ENCODE measurements around the gene RSPRY1. TPM values are rescaled to one million over a fixed set of nuclear protein-coding genes. Genes with fewer than 3 reads are reported as not detected.

Gene RSPRY1
- polyA plus RNA-seq, 2 of the 4 experiments (the other 2 are of a cell fraction): 32.2 to 50.0 TPM

- FAIRE-seq: no peak
- no peak for ATAC-seq
- no peaks in the 10 kb centered on the region for H3K9me3 ChIP-seq
- no peak overlapping the region for H3K4me3 ChIP-seq
- 93% methylated on average over 5 of the region's 5 CpGs for WGBS (ENCODE audit: missing lambda C conversion rate)
- H3K27ac ChIP-seq: no peak overlapping the region
- TF ChIP-seq JUNB (IDR thresholded peaks at IDR 0.05): no peak
- no peak for TF ChIP-seq RNF2 (IDR thresholded peaks at IDR 0.05; ENCODE audit: borderline replicate concordance, low read depth)
- no peak for TF ChIP-seq ZNF302 (CRISPR knock-in tag; IDR thresholded peaks at IDR 0.05)
- no peak for TF ChIP-seq HMGXB4 (CRISPR knock-in tag; IDR thresholded peaks at IDR 0.05; ENCODE audit: borderline replicate concordance)
- no peak for TF ChIP-seq ELK1 (IDR thresholded peaks at IDR 0.05; ENCODE audit: low read depth, low read length)
- no peak for TF ChIP-seq CHD2 (IDR thresholded peaks at IDR 0.05; ENCODE audit: low read length, partially characterized antibody)
- TF ChIP-seq CBX2 (IDR thresholded peaks at IDR 0.05; ENCODE audit: borderline replicate concordance, low read depth): no peak
- no peak for TF ChIP-seq KDM5A (IDR thresholded peaks at IDR 0.05)
- no peak for TF ChIP-seq SREBF2 (IDR thresholded peaks at IDR 0.05)
- TF ChIP-seq CHD4 (IDR thresholded peaks at IDR 0.05; ENCODE audit: borderline replicate concordance): no peak
- no peak for TF ChIP-seq MAZ (IDR thresholded peaks at IDR 0.05; ENCODE audit: borderline replicate concordance, low read depth, low read length)
- no peak for TF ChIP-seq EHMT2 (IDR thresholded peaks at IDR 0.05; ENCODE audit: low read depth)
- TF ChIP-seq NFE2L2 (conservative IDR thresholded peaks at IDR 0.05; ENCODE audit: low read length): no peak
- no peak for TF ChIP-seq SMC3 (IDR thresholded peaks at IDR 0.05)
- no peak for TF ChIP-seq JUN (IDR thresholded peaks at IDR 0.05)
- no peak for TF ChIP-seq ZFP36 (IDR thresholded peaks at IDR 0.05; ENCODE audit: borderline replicate concordance, partially characterized antibody)
- TF ChIP-seq ATOH8 (CRISPR knock-in tag; IDR thresholded peaks at IDR 0.05; ENCODE audit: low read depth): no peak
- TF ChIP-seq RARB (CRISPR knock-in tag; IDR thresholded peaks at IDR 0.05): no peak
- TF ChIP-seq TP53 (CRISPR knock-in tag; IDR thresholded peaks at IDR 0.05): no peak
- DNase-seq (ENCODE audit: low read depth in 1 of 2, low spot score in 1 of 2): no peak
- no peaks in the 10 kb centered on the region for H3K4me1 ChIP-seq
- CTCF ChIA-PET: interaction anchor here (1.7 to 3.1 kb wide), 2 partner anchors 24 to 89 kb away, joined by 3 to 9 read pairs; no protein-coding TSS in a partner anchor
- H3K4me2 ChIP-seq: no peak overlapping the region
- POLR2A ChIA-PET: no interaction called here
Measured at GRCh38 chr16:57172721-57173290, 13.3 kb upstream of the RSPRY1 start.

- no peak overlapping the region for H3K27ac ChIP-seq
- 89% methylated on average over 5 of the region's 5 CpGs for WGBS (ENCODE audit: missing lambda C conversion rate)
- no peak overlapping the region for H3K4me3 ChIP-seq
- TF ChIP-seq CHD4 (IDR thresholded peaks at IDR 0.05; ENCODE audit: borderline replicate concordance) (no peak), HDAC2 (IDR thresholded peaks at IDR 0.05) (no peak), REST (IDR thresholded peaks at IDR 0.05) (no peak), JUN (IDR thresholded peaks at IDR 0.05) (no peak), ZNF302 (CRISPR knock-in tag; IDR thresholded peaks at IDR 0.05) (no peak)
- FAIRE-seq (no peak), DNase-seq (ENCODE audit: low read depth in 1 of 2, low spot score in 1 of 2) (no peak), ATAC-seq (no peak)
- H3K4me1 ChIP-seq: peaks cover 17% of the 10 kb centered on the region
- CTCF ChIA-PET: interaction anchor here (0.9 to 3.1 kb wide), 3 partner anchors 9 to 92 kb away, joined by 3 to 9 read pairs (median 4); partner anchors contain the start of genes CPNE2 and PSME3IP1
- H3K4me2 ChIP-seq: no peak overlapping the region
- H3K9me3 ChIP-seq: no peaks in the 10 kb centered on the region
- POLR2A ChIA-PET: interaction anchor here (0.9 to 1.0 kb wide), 2 partner anchors 10 to 105 kb away, joined by 3 read pairs; partner anchors contain the start of gene PSME3IP1
Measured at GRCh38 chr16:57175896-57176295, 10.2 kb upstream of the RSPRY1 start.
